Heart left ventricle (tissue), 16 donors: ENCODE data around the gene ORMDL3. TPM values are rescaled to one million over a fixed set of nuclear protein-coding genes. Genes with fewer than 3 reads are reported as not detected.
"Not testable (repeated sequence)": the region's sequence is repeated elsewhere in the genome, so short reads cannot be mapped to it uniquely, and the experiment has no call there.

Experiments
- ATAC-seq, 4 donors: fragments of 200-7000 bp; cut with Tn5 transposase; one replicate each; pipeline ENCODE4 v1.9.1; 2020 to 2022; ENCODE audit warnings: moderate library complexity in 4 of 4, mild to moderate bottlenecking in 3 of 4, moderate number of reproducible peaks in 1 of 4
- DNase-seq, 5 donors: peaks; one replicate each; pipeline ENCODE4 v3.0.0-alpha.2; 2020
- H3K27ac ChIP-seq, 12 donors: fragments of 200-600 bp; sonication (generic) in 4 of 12; one replicate each; pipeline versions ENCODE4 v1.5.0 to v1.8.0; 2016 to 2022; ENCODE audit warnings: mild to moderate bottlenecking in 2 of 12
- H3K27me3 ChIP-seq, 9 donors: fragments of 200-600 bp; sonication (generic) in 2 of 9; one replicate each; pipeline versions ENCODE4 v1.5.1 to v1.8.0; 2016 to 2022; ENCODE audit warnings: mild to moderate bottlenecking in 3 of 9
- H3K36me3 ChIP-seq, 9 donors: fragments of 200-600 bp; sonication (generic) in 2 of 9; one replicate each; pipeline versions ENCODE4 v1.5.0 to v1.8.0; 2018 to 2022; ENCODE audit warnings: mild to moderate bottlenecking in 2 of 9
- H3K4me1 ChIP-seq, 12 donors: fragments of 200-600 bp; sonication (generic) in 4 of 12; one replicate each; pipeline versions ENCODE4 v1.5.0 to v1.8.0; 2016 to 2022; ENCODE audit warnings: mild to moderate bottlenecking in 3 of 12
- H3K4me3 ChIP-seq, 12 donors: fragments of 200-600 bp; sonication (generic) in 4 of 12; one replicate each; pipeline versions ENCODE4 v1.5.0 to v1.8.0; 2017 to 2022; ENCODE audit warnings: mild to moderate bottlenecking in 9 of 12, moderate library complexity in 4 of 12
- H3K9me3 ChIP-seq, 12 donors: fragments of 200-600 bp; sonication (generic) in 4 of 12; one replicate each; pipeline versions ENCODE4 v1.5.0 to v1.8.0; 2016 to 2022; ENCODE audit warnings: mild to moderate bottlenecking in 1 of 12
- POLR2A ChIP-seq, 2 donors: fragments of 450-650 bp; IDR thresholded peaks; one replicate each; pipeline ENCODE4 v1.6.1; 2017; ENCODE audit warnings: antibody characterized with exemption in 2 of 2, mild to moderate bottlenecking in 2 of 2, moderate library complexity in 2 of 2
- WGBS, 4 donors: extraction: QIAGEN DNeasy Blood & Tissue Kit in 2 of 4; methylation state at CpG; one replicate each; pipeline versions ENCODE4 v1.1.5 to v1.1.7; 2013 to 2018; 5-methylcytosine and 5-hydroxymethylcytosine counted together
- intact Hi-C, 10 donors: fragments of 100-400 bp; cut with DNase I; formaldehyde crosslinking; loops; one replicate each; pipeline versions ENCODE4 v1.11.1 to v1.14.2; 2022
- polyA plus RNA-seq, 2 donors: library from polyadenylated mRNA; stranded (reverse); fragments of 200-250 nt; gene quantifications; one replicate each; pipeline ENCODE4 v1.2.3, GENCODE V29; 2013
- total RNA-seq, 9 donors: library from RNA; depleted of rRNA in 2 of 9; stranded (reverse); fragments of >200 nt in 2 of 9; fragmentation: NEBNext Ultra II Directional in 3 of 9; extraction: Animal tissue kit (Norgen Biotek cat#: 25700) in 3 of 9; gene quantifications; one replicate each; pipeline versions ENCODE4 v1.1.0 to v1.2.4, GENCODE V29; 2016 to 2023
- TF ChIP-seq, protein P1 (sequence below), 12 donors: fragments of 200-600 bp; sonication (generic) in 4 of 12; IDR thresholded peaks; one replicate each; pipeline versions ENCODE4 v1.5.0 to v1.8.0; 2018 to 2022; ENCODE audit warnings: antibody characterized with exemption in 12 of 12, mild to moderate bottlenecking in 5 of 12
- donor health status: ischemic (EF 13 %, LVEDD 7.1; RV severe dilation, severe dysfunction).
- donor health status: healthy with polysubstance abuse.
- donor health status: DM: no; HTN: yes; CAD: no.
- donor health status: DM: no; HTN: no; CAD: no.
- donor health status: ischemic (EF 25% LVEDD 6.9; RV normal size, moderate dysfunction).
- donor health status: ischemic (EF 25% LVEDD 5.7; RV mildly dilated, moderate dysfunction).
- donor health status: healthy.
- donor health status: DM: yes; HTN: yes; CAD: no.
- donor health status: ischemic (EF 35%, LVEDD 5.7; RV mildly dilated, moderate dysfunction).
- donor health status: nonischemic (EF 11% LVEDD 7.7; RV severe dilation, severe dysfunction).
- donor health status: DM: yes; HTN: yes; CAD: no.
- donor health status: PGD.
- donor health status: ischemic (EF 29% LVEDD 5.4; RV normal size, mild dysfunction).
- donor health status: nonischemic (EF 23%, LVEDD 6.1; RV moderate dilation, normal function).

Gene ORMDL3
- total and polyA plus RNA-seq, 11 donors, result 40.0 to 111 (median 59.2) TPM

DNA sequence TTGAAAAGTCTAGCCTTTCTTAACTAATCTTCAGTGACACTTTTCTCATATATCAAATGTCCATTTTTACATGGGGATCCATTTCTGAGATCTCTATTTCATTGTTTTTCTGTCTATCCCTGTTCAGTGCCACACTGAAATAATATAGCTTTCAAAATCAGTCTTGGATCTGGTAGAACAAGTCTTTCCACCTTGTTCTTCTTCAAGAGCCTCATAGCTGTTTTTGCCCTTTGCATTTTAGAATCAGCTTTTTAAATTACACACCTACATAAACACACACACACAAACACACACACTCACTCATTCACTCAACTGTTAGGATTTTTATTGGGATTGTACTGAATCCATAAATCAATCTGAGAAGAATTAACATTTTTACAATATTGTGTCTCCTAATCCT lies 28.2 kb downstream of the ORMDL3 start:
- no peak for DNase-seq
- intact Hi-C loops, result no loop called here

DNA sequence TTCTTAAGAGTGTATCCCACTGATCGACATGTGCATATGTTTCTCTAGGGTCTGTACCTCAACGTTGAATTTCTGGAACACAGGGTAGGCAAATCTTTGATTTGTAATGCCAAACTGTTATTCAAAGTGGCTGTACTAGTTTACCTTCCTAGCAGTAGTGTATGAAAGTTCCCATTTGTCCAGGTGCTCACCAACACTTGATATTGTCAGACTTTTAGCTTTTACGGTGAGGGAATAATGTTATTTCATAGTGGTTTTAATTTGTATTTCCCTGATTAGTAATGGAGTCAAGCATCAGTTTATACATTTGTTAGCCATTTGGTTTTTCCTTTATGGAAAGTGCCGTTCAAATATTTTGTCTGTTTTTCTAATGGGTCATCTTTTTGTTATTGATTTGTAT lies 29.3 kb downstream of the ORMDL3 start:
- TF ChIP-seq, protein P1, sequence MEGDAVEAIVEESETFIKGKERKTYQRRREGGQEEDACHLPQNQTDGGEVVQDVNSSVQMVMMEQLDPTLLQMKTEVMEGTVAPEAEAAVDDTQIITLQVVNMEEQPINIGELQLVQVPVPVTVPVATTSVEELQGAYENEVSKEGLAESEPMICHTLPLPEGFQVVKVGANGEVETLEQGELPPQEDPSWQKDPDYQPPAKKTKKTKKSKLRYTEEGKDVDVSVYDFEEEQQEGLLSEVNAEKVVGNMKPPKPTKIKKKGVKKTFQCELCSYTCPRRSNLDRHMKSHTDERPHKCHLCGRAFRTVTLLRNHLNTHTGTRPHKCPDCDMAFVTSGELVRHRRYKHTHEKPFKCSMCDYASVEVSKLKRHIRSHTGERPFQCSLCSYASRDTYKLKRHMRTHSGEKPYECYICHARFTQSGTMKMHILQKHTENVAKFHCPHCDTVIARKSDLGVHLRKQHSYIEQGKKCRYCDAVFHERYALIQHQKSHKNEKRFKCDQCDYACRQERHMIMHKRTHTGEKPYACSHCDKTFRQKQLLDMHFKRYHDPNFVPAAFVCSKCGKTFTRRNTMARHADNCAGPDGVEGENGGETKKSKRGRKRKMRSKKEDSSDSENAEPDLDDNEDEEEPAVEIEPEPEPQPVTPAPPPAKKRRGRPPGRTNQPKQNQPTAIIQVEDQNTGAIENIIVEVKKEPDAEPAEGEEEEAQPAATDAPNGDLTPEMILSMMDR (IDR thresholded peaks at IDR 0.05), result no peak
- TF ChIP-seq POLR2A (IDR thresholded peaks at IDR 0.05), result no peak
- Histone ChIP-seq H3K27me3 (peaks cover 0 to 3% (median 0%) of the 10 kb centered on the region in 9 donors), H3K9me3 (no peaks in the 10 kb centered on the region), H3K36me3 (no peaks in the 10 kb centered on the region), H3K4me3 (no peak overlapping the region), H3K4me1 (no peaks in the 10 kb centered on the region), H3K27ac (no peak overlapping the region)
- ATAC-seq (no peak), DNase-seq (no peak)
- 93 to 97% (median 94%) methylated on average over 4 of the region's 4 CpGs for WGBS, 4 donors
- intact Hi-C loops, result no loop called here

More for the DNA sequence above, 28.2 kb downstream of the ORMDL3 start:
- Histone ChIP-seq H3K27me3 (no peaks in the 10 kb centered on the region), H3K9me3 (no peaks in the 10 kb centered on the region), H3K4me1 (peaks cover 0 to 6% (median 0%) of the 10 kb centered on the region in 12 donors), H3K27ac (no peak overlapping the region), H3K36me3 (peaks cover 0 to 9% (median 0%) of the 10 kb centered on the region in 9 donors), H3K4me3 (no peak overlapping the region)
- no peak for ATAC-seq
- no peak for TF ChIP-seq POLR2A (IDR thresholded peaks at IDR 0.05)
- TF ChIP-seq, protein P1 (IDR thresholded peaks at IDR 0.05), result no peak

DNA sequence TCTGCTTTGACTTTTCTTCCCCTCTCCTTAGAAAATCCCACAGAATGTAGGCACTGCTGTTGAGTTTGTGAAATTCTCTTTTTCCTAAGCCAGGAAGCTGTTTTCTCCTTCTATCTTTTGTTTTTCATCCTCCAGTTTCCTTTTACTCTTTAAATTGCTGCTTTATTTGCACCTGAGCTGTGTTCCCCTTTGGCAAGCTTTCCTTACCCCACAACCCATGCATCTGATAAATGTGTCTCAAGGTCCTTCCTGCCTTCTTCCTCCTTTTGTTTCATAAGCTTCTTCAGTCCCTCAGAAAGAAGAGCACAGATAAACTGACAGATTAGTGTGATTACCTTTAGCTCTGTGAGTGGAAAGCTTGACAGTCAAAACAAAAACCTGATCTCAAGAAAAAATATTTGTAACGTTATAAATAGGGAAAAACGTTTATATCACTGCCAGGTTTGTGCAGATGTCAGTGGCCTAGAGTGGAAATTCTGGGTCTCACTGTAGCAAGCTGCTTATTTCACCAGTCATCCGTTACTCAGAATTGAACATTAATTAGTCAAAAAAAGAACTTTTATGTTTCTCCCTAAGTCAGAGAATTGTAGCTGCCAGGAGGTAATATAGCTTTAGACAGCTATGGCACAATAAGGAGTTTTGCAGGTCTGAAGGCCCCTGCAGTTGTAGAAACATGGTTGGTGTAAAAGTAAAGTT lies 32.6 kb downstream of the ORMDL3 start:
- TF ChIP-seq, protein P1 (IDR thresholded peaks at IDR 0.05), result no peak
- no peak for TF ChIP-seq POLR2A (IDR thresholded peaks at IDR 0.05)

DNA sequence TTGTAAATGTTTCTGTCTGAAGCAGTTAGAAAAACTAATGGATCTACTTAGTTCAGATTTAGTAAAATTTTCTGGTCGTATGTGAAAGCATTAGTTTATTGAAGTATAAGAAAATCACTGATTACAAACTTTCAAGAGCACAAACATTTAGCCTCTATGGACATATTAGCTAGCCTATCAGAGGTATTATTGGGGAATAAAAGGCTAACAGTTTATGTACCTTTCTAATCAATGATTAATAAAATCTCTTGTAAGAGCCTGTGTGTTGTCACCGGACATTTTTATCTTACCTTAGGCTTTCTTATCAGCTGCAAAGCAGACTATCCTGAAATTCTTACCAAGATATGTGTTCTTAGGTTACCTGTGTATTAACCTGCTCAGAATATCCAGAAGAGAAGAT lies 38.2 kb downstream of the ORMDL3 start:
- WGBS, 4 donors, result 26 to 51% (median 48%) methylated on average over 2 of the region's 2 CpGs
- Histone ChIP-seq H3K4me1 (no peaks in the 10 kb centered on the region), H3K9me3 (no peaks in the 10 kb centered on the region), H3K27me3 (peaks cover 0 to 42% (median 16%) of the 10 kb centered on the region in 9 donors), H3K36me3 (no peaks in the 10 kb centered on the region), H3K27ac (no peak overlapping the region), H3K4me3 (no peak overlapping the region)
- DNase-seq (no peak), ATAC-seq (no peak)
- intact Hi-C loops, result no loop called here
- TF ChIP-seq POLR2A (IDR thresholded peaks at IDR 0.05), result no peak

More for the DNA sequence above, 32.6 kb downstream of the ORMDL3 start:
- DNase-seq (no peak), ATAC-seq (no peak)
- peaks cover 0 to 13% (median 0%) of the 10 kb centered on the region in 9 donors for H3K27me3 ChIP-seq
- no peaks in the 10 kb centered on the region for H3K9me3 ChIP-seq
- H3K4me1 ChIP-seq, result no peaks in the 10 kb centered on the region
- WGBS, 4 donors, result 37 to 50% (median 43%) methylated on average over 3 of the region's 3 CpGs
- no peak overlapping the region for H3K4me3 ChIP-seq
- intact Hi-C loops, result no loop called here
- no peaks in the 10 kb centered on the region for H3K36me3 ChIP-seq
- H3K27ac ChIP-seq, result no peak overlapping the region

DNA sequence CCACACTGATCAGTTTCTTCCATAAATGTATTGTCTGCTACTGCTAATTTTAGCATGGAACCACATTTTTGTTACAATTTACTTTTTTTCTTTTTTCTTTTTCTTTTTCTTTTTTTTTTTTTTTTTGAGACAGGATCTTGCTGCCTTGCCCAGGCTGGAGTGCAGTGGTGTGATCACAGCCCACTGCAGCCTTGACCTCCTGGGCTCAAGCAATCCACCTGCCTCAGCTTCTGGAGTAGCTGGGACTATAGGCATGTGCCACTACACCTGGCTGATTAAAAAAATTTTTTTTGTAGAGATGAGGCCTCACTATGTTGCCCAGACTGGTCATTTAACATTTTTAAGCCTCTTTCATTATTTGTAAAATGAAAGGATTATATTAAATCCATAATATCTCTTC lies 40.3 kb downstream of the ORMDL3 start:
- ATAC-seq (no peak), DNase-seq (no peak)
- intact Hi-C loops, result no loop called here
- H3K9me3 ChIP-seq, result no peaks in the 10 kb centered on the region
- no peak overlapping the region for H3K27ac ChIP-seq
- H3K4me3 ChIP-seq, result no peak overlapping the region
- TF ChIP-seq, protein P1 (IDR thresholded peaks at IDR 0.05), result no peak
- no peak for TF ChIP-seq POLR2A (IDR thresholded peaks at IDR 0.05)
- no peaks in the 10 kb centered on the region for H3K36me3 ChIP-seq
- no peaks in the 10 kb centered on the region for H3K4me1 ChIP-seq
- peaks cover 0 to 37% (median 16%) of the 10 kb centered on the region in 9 donors for H3K27me3 ChIP-seq

DNA sequence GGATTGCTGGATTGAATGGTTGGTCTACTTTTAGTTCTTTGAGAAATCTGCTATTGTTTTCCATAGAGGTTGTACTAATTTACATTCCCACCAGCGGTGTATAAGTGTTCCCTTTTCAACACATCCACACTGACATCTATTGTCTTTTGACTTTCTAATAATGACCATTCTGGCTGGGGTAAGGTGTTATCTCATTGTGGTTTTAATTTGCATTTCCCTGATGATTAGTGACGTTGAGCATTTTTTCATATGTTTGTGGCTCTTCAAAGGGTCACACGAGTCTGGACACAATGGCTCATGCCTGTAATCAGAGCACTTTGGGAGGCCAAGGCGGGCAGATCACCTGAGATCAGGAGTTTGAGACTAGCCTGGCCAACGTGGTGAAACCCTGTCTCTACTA lies 41.3 kb downstream of the ORMDL3 start:
- peaks cover 0 to 34% (median 13%) of the 10 kb centered on the region in 9 donors for H3K27me3 ChIP-seq
- intact Hi-C loops, DNase-seq, H3K4me1 ChIP-seq, H3K36me3 ChIP-seq, H3K4me3 ChIP-seq, H3K27ac ChIP-seq, ATAC-seq, H3K9me3 ChIP-seq: not testable (repeated sequence)
- WGBS, 4 donors, result 56 to 68% (median 67%) methylated on average over 5 of the region's 5 CpGs
